VCaP (cell line): ENCODE data around the gene SSR1.

Source experiments
- H3K27ac ChIP-seq: fragments of 450-650 bp; 2 replicates; pipeline ENCODE4 v1.5.1; 2017
- CTCF ChIP-seq: fragments of 450-650 bp; conservative IDR thresholded peaks from 2 replicates; pipeline ENCODE4 v1.5.1; 2017; ENCODE audit warnings: mild to moderate bottlenecking, moderate library complexity

SSR1 gene

DNA sequence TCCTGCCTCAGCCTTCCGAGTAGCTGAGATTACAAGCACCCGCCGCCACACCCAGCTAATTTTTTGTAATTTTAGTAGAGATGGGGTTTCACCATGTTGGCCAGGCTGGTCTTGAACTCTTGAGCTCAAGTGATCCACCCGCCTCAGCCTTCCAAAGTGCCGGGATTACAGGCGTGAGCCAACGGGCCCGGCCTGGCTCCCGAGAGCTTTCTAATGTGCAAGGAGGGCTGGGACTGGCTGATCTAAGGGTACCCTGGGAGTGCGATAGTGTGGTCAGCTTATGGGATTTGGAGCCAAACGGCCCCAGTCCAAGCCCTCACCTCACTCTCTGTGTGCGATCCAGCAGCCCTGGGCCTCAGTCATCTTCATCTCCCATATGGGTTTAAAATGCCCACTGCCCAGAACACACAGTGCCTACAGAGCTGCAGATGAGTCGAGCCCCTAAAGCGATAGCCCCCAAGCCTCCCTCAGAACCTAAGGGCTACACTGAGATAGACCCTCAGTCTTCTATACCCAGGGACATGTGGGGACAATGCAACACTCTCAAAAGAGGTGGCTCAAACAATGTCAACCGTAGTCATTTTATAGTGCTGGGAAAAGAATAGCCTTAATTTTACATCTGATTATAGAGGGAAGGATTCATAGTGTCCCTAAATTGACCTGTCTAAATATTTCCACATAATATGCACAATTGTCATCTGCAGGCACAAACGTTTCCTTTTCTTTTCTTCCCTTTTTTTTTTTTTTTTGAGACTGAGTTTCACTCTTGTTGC lies 50.1 kb downstream of the SSR1 start:
- H3K27ac ChIP-seq: no peak overlapping the region
- no peak for TF ChIP-seq CTCF

DNA sequence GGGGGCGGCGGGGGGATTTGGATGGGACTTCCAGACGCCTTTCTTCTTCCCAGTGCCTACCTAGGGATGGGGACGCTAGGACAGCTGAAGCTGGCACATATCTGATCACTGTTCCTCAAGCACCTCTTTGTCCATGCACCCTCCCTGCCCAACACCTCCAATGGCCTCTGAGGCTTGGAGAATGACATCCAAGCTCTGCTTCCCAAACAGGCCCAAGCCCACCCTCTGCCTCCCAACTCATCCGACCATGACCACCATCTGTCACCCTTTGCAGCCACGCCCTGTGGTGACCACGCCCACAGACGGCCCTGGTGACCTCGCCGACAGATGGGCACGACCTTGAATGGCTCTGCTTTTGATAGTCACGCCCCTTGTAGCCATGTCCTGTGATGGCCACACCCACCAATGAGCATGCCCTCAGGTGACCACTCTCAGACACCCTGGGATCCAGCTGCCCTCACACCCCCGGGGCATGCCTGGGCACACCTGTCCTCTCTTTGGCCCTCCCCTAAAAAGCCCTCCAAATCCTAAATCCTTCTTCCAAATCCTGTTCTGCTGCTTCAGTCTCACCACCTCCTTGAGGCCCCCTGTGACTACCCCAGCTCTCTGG lies 51.0 kb downstream of the SSR1 start:
- TF ChIP-seq CTCF: no peak
- peak overlapping the region; percentile 51 for H3K27ac ChIP-seq

GRCh38 chr6:7261032-7261841 lies 51.8 kb downstream of the SSR1 start:
- no peak for TF ChIP-seq CTCF
- peak overlapping the region; percentile 51 for H3K27ac ChIP-seq

DNA sequence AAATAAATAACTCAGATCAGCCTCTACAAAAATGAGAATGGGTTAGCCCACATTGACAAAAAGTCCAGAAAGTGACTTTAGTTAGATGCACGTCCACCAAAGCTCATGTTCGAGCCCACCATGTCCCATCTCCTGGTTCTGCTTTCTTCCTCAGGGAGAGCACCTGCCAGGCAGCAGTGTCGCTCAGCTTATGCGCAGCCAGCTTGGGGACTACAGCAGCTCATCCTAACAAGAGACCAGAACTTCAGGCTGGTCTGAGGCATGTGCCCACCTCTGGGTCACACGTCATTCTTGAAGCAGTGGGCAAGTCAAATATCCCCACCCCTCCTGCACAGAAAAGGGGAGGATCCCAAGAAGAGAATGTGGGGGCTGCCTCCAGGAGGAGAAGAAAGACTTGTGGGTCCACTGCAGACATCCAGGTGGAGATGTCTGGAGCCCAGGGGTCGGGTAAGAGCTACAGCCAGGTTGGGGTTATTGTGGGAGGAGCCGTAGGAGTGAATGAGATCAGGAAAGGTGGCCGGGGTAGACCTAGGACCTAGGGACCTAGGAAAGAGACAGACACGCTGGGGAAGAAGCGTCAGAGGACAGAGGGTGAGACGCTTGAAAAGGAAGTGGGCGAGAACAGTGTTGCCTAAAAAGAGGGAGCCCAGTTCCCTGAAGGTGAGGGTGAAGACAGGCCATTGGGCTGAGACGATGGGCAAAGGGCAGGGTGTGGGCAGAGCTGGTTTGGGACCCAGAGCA lies 52.5 kb downstream of the SSR1 start:
- no peak for TF ChIP-seq CTCF
- peak overlapping the region; percentile 51 for H3K27ac ChIP-seq

DNA sequence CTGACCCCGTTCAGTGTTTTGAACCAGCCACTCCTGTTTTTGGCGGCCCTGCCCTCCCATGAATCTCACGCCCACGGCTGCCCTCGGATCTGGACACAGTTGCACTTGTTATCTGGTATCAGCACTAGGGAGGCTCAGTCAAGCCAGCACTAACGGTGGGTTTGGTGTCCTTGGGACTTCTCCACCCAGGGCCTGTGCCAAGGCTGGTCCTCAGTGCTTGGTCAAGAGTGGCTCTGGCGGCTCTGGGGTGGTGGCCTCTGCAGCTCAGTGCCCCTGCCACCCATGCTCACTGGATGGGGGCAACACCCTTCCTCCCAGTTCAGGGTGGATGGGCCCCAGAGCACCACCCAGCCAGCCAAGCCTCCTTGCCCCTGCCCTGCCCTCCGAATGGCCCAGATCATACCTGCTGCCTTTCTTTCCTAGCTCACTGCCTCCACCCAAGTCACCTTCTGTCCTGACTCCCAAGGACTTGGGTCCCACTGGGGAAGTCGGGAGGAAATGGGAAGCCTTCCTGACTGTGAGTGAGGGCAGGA lies 54.7 kb downstream of the SSR1 start:
- H3K27ac ChIP-seq: no peak overlapping the region
- TF ChIP-seq CTCF: no peak

DNA sequence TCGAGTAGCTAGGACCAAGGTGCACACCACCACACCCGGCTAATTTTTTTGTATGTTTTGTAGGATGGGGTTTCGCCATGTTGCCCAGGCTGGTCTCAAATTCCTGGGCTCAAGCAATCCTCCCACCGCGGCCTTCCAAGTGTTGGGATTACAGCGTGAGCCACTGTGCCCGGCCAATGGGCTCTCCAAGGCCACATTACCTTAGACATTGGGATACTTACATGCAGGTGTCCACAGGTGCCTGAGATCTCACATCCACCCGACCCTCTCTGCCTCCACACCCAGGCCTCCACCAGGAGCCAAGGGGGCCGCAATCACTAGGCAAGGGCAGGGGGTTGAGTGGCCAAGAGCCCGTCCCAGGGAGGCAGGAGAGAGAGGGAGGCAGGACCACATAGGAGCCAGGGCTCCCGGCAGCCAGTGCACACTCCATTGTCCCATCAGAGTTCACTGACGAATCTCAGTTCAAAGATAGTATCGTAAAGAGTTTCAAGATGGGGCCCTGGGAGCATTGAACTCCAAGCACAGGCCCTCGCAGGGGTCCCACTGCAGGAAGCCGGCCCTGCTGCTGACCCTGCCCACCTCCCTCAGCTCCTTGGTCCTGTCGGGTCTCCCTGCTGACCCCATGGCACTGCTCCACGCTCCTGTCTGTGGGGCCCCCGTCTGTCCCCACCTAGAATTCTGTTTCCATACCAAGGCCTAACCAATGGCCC lies 55.3 kb downstream of the SSR1 start:
- no peak overlapping the region for H3K27ac ChIP-seq
- no peak for TF ChIP-seq CTCF
